ENCODE results near the gene MAPKAP1. TPM values are rescaled to one million over a fixed set of nuclear protein-coding genes. Genes with fewer than 3 reads are reported as not detected.

The MAPKAP1 gene
- polyA plus RNA-seq, 3 donors: 39.9 to 57.5 (median 44.1) TPM

- H3K4me3 ChIP-seq (replicated peaks in 1 of 3; ENCODE audit: low read depth in 2 of 3, low read length in 3 of 3): no peak overlapping the region
- intact Hi-C loops (cut with micrococcal nuclease): no loop called here
- H3K27me3 ChIP-seq (ENCODE audit: control insufficient read depth in 2 of 2, insufficient read depth in 2 of 2, low read length in 2 of 2): no peaks in the 10 kb centered on the region
- H2AFZ ChIP-seq (ENCODE audit: insufficient read depth, low read depth, low read length, poor library complexity, severe bottlenecking): no peak overlapping the region
- no peaks in the 10 kb centered on the region for H3K27me3 Mint-ChIP-seq (ENCODE audit: low read depth in 3 of 3)
- no peak for TF ChIP-seq CTCF (IDR thresholded peaks at IDR 0.05)
- H3K4me2 ChIP-seq (replicated peaks; ENCODE audit: extremely low read depth, low read length, poor library complexity, severe bottlenecking): no peak overlapping the region
- no peaks in the 10 kb centered on the region for H3K9me3 Mint-ChIP-seq
- H3K36me3 ChIP-seq (replicated peaks in 1 of 2; ENCODE audit: control insufficient read depth in 1 of 2, insufficient read depth in 2 of 2, low read length in 2 of 2): peaks cover 4 to 18% of the 10 kb centered on the region in 2 donors
- no peak overlapping the region for H3K27ac Mint-ChIP-seq
- H3K36me3 Mint-ChIP-seq: peaks cover 24 to 28% of the 10 kb centered on the region in 2 donors
- H3K27ac ChIP-seq (ENCODE audit: low read depth in 1 of 2, low read length in 2 of 2): no peak overlapping the region
- no CpG with 5 or more reads among the region's 4 CpGs for WGBS (ENCODE audit: insufficient coverage)
- no peak overlapping the region for H3K9ac ChIP-seq (ENCODE audit: insufficient read depth, low read length, poor library complexity, severe bottlenecking)
- peaks cover 25% of the 10 kb centered on the region for H3K4me1 Mint-ChIP-seq
- H3K9me3 ChIP-seq (replicated peaks in 1 of 2; ENCODE audit: control insufficient read depth in 1 of 2, insufficient read depth in 1 of 2, low read length in 2 of 2): no peaks in the 10 kb centered on the region
- peaks cover 18 to 26% of the 10 kb centered on the region in 2 donors for H3K4me1 ChIP-seq (ENCODE audit: control insufficient read depth in 1 of 2, insufficient read depth in 2 of 2, low read length in 2 of 2)
- peaks cover 53% of the 10 kb centered on the region for H3K79me2 ChIP-seq (ENCODE audit: insufficient read depth, low read length)
- DNase-seq: no peak
- peaks cover 26% of the 10 kb centered on the region for H4K20me1 ChIP-seq (ENCODE audit: insufficient read depth, low read length)
- H3K4me3 Mint-ChIP-seq: no peak overlapping the region
Observed at GRCh38 chr9:125687163-125687863, 19.7 kb downstream of the MAPKAP1 start.

- Mint-ChIP-seq H3K9me3 (no peaks in the 10 kb centered on the region), H3K4me3 (no peak overlapping the region), H3K36me3 (peaks cover 29 to 34% of the 10 kb centered on the region in 2 donors), H3K27ac (peak overlapping the region in 1 of 7 donors; percentile 58), H3K27me3 (ENCODE audit: low read depth in 3 of 3) (no peaks in the 10 kb centered on the region), H3K4me1 (peaks cover 6% of the 10 kb centered on the region)
- H3K4me3 ChIP-seq (replicated peaks in 1 of 3; ENCODE audit: low read depth in 2 of 3, low read length in 3 of 3): no peak overlapping the region
- TF ChIP-seq CTCF (IDR thresholded peaks at IDR 0.05): no peak
- H4K20me1 ChIP-seq (ENCODE audit: insufficient read depth, low read length): peaks cover 36% of the 10 kb centered on the region
- H3K4me2 ChIP-seq (replicated peaks; ENCODE audit: extremely low read depth, low read length, poor library complexity, severe bottlenecking): no peak overlapping the region
- no peaks in the 10 kb centered on the region for H3K9me3 ChIP-seq (replicated peaks in 1 of 2; ENCODE audit: control insufficient read depth in 1 of 2, insufficient read depth in 1 of 2, low read length in 2 of 2)
- H3K79me2 ChIP-seq (ENCODE audit: insufficient read depth, low read length): peaks cover 52% of the 10 kb centered on the region
- intact Hi-C loops (cut with micrococcal nuclease): no loop called here
- DNase-seq: no peak
- 100% methylated on average over 2 of the region's 3 CpGs for WGBS (ENCODE audit: insufficient coverage)
- H3K27ac ChIP-seq (ENCODE audit: low read depth in 1 of 2, low read length in 2 of 2): no peak overlapping the region
- H3K36me3 ChIP-seq (replicated peaks in 1 of 2; ENCODE audit: control insufficient read depth in 1 of 2, insufficient read depth in 2 of 2, low read length in 2 of 2): peaks cover 4 to 24% of the 10 kb centered on the region in 2 donors
- H3K4me1 ChIP-seq (ENCODE audit: control insufficient read depth in 1 of 2, insufficient read depth in 2 of 2, low read length in 2 of 2): peaks cover 6 to 8% of the 10 kb centered on the region in 2 donors
- H3K9ac ChIP-seq (ENCODE audit: insufficient read depth, low read length, poor library complexity, severe bottlenecking): no peak overlapping the region
- no peak overlapping the region for H2AFZ ChIP-seq (ENCODE audit: insufficient read depth, low read depth, low read length, poor library complexity, severe bottlenecking)
- no peaks in the 10 kb centered on the region for H3K27me3 ChIP-seq (ENCODE audit: control insufficient read depth in 2 of 2, insufficient read depth in 2 of 2, low read length in 2 of 2)
Observed at GRCh38 chr9:125685167-125685566, 21.8 kb downstream of the MAPKAP1 start.
